Heart left ventricle (tissue), 16 donors: ENCODE measurements around the gene SLC35F1. TPM values are rescaled to one million over a fixed set of nuclear protein-coding genes. Genes with fewer than 3 reads are reported as not detected.

Experiments used
- ATAC-seq, 4 donors: fragments of 200-7000 bp; cut with Tn5 transposase; one replicate each; pipeline ENCODE4 v1.9.1; 2020 to 2022; ENCODE audit warnings: moderate library complexity in 4 of 4, mild to moderate bottlenecking in 3 of 4, moderate number of reproducible peaks in 1 of 4
- DNase-seq, 5 donors: peaks; one replicate each; pipeline ENCODE4 v3.0.0-alpha.2; 2020
- H3K27ac ChIP-seq, 12 donors: fragments of 200-600 bp; sonication (generic) in 4 of 12; one replicate each; pipeline versions ENCODE4 v1.5.0 to v1.8.0; 2016 to 2022; ENCODE audit warnings: mild to moderate bottlenecking in 2 of 12
- H3K27me3 ChIP-seq, 9 donors: fragments of 200-600 bp; sonication (generic) in 2 of 9; one replicate each; pipeline versions ENCODE4 v1.5.1 to v1.8.0; 2016 to 2022; ENCODE audit warnings: mild to moderate bottlenecking in 3 of 9
- H3K36me3 ChIP-seq, 9 donors: fragments of 200-600 bp; sonication (generic) in 2 of 9; one replicate each; pipeline versions ENCODE4 v1.5.0 to v1.8.0; 2018 to 2022; ENCODE audit warnings: mild to moderate bottlenecking in 2 of 9
- H3K4me1 ChIP-seq, 12 donors: fragments of 200-600 bp; sonication (generic) in 4 of 12; one replicate each; pipeline versions ENCODE4 v1.5.0 to v1.8.0; 2016 to 2022; ENCODE audit warnings: mild to moderate bottlenecking in 3 of 12
- H3K4me3 ChIP-seq, 12 donors: fragments of 200-600 bp; sonication (generic) in 4 of 12; one replicate each; pipeline versions ENCODE4 v1.5.0 to v1.8.0; 2017 to 2022; ENCODE audit warnings: mild to moderate bottlenecking in 9 of 12, moderate library complexity in 4 of 12
- H3K9me3 ChIP-seq, 12 donors: fragments of 200-600 bp; sonication (generic) in 4 of 12; one replicate each; pipeline versions ENCODE4 v1.5.0 to v1.8.0; 2016 to 2022; ENCODE audit warnings: mild to moderate bottlenecking in 1 of 12
- CTCF ChIP-seq, 12 donors: fragments of 200-600 bp; sonication (generic) in 4 of 12; IDR thresholded peaks; one replicate each; pipeline versions ENCODE4 v1.5.0 to v1.8.0; 2018 to 2022; ENCODE audit warnings: antibody characterized with exemption in 12 of 12, mild to moderate bottlenecking in 5 of 12
- POLR2A ChIP-seq, 2 donors: fragments of 450-650 bp; IDR thresholded peaks; one replicate each; pipeline ENCODE4 v1.6.1; 2017; ENCODE audit warnings: antibody characterized with exemption in 2 of 2, mild to moderate bottlenecking in 2 of 2, moderate library complexity in 2 of 2
- WGBS, 4 donors: extraction: QIAGEN DNeasy Blood & Tissue Kit in 2 of 4; methylation state at CpG; one replicate each; pipeline versions ENCODE4 v1.1.5 to v1.1.7; 2013 to 2018; 5-methylcytosine and 5-hydroxymethylcytosine counted together
- intact Hi-C, 10 donors: fragments of 100-400 bp; cut with DNase I; formaldehyde crosslinking; loops; one replicate each; pipeline versions ENCODE4 v1.11.1 to v1.14.2; 2022
- polyA plus RNA-seq, 2 donors: library from polyadenylated mRNA; stranded (reverse); fragments of 200-250 nt; gene quantifications; one replicate each; pipeline ENCODE4 v1.2.3, GENCODE V29; 2013
- total RNA-seq, 9 donors: library from RNA; depleted of rRNA in 2 of 9; stranded (reverse); fragments of >200 nt in 2 of 9; fragmentation: NEBNext Ultra II Directional in 3 of 9; extraction: Animal tissue kit (Norgen Biotek cat#: 25700) in 3 of 9; gene quantifications; one replicate each; pipeline versions ENCODE4 v1.1.0 to v1.2.4, GENCODE V29; 2016 to 2023
- donor health status: ischemic (EF 13 %, LVEDD 7.1; RV severe dilation, severe dysfunction).
- donor health status: healthy with polysubstance abuse.
- donor health status: DM: no; HTN: yes; CAD: no.
- donor health status: DM: no; HTN: no; CAD: no.
- donor health status: ischemic (EF 25% LVEDD 6.9; RV normal size, moderate dysfunction).
- donor health status: ischemic (EF 25% LVEDD 5.7; RV mildly dilated, moderate dysfunction).
- donor health status: healthy.
- donor health status: DM: yes; HTN: yes; CAD: no.
- donor health status: ischemic (EF 35%, LVEDD 5.7; RV mildly dilated, moderate dysfunction).
- donor health status: nonischemic (EF 11% LVEDD 7.7; RV severe dilation, severe dysfunction).
- donor health status: DM: yes; HTN: yes; CAD: no.
- donor health status: PGD.
- donor health status: ischemic (EF 29% LVEDD 5.4; RV normal size, mild dysfunction).
- donor health status: nonischemic (EF 23%, LVEDD 6.1; RV moderate dilation, normal function).

The SLC35F1 gene
- total and polyA plus RNA-seq, 11 donors: 1.1 to 11.6 (median 5.0) TPM

GRCh38 chr6:118135371-118135770 lies 228.3 kb downstream of the SLC35F1 start:
- H3K9me3 ChIP-seq: no peaks in the 10 kb centered on the region
- WGBS, 4 donors: 76 to 94% (median 88%) methylated on average over 2 of the region's 2 CpGs
- H3K27me3 ChIP-seq: no peaks in the 10 kb centered on the region
- no peak for ATAC-seq
- H3K4me3 ChIP-seq: no peak overlapping the region
- intact Hi-C loops: no loop called here
- peaks cover 0 to 11% (median 0%) of the 10 kb centered on the region in 12 donors for H3K4me1 ChIP-seq
- TF ChIP-seq CTCF (IDR thresholded peaks at IDR 0.05) (no peak), POLR2A (IDR thresholded peaks at IDR 0.05) (no peak)
- no peak for DNase-seq
- peak overlapping the region in 1 of 12 donors; percentile 13 for H3K27ac ChIP-seq
- no peaks in the 10 kb centered on the region for H3K36me3 ChIP-seq

GRCh38 chr6:118141211-118141610 lies 234.1 kb downstream of the SLC35F1 start:
- Histone ChIP-seq H3K27me3 (no peaks in the 10 kb centered on the region), H3K4me1 (peaks cover 0 to 3% (median 0%) of the 10 kb centered on the region in 12 donors), H3K27ac (no peak overlapping the region), H3K4me3 (no peak overlapping the region), H3K36me3 (no peaks in the 10 kb centered on the region), H3K9me3 (no peaks in the 10 kb centered on the region)
- WGBS, 4 donors: 92 to 100% (median 98%) methylated on average over 1 of the region's 1 CpG
- DNase-seq (no peak), ATAC-seq (no peak)
- intact Hi-C loops: no loop called here
- TF ChIP-seq POLR2A (IDR thresholded peaks at IDR 0.05): no peak
- TF ChIP-seq CTCF (IDR thresholded peaks at IDR 0.05): no peak

- intact Hi-C loops: no loop called here
- TF ChIP-seq CTCF (IDR thresholded peaks at IDR 0.05): no peak
- TF ChIP-seq POLR2A (IDR thresholded peaks at IDR 0.05): no peak
- Histone ChIP-seq H3K4me1 (peaks cover 0 to 5% (median 0%) of the 10 kb centered on the region in 12 donors), H3K36me3 (no peaks in the 10 kb centered on the region), H3K27me3 (no peaks in the 10 kb centered on the region), H3K4me3 (no peak overlapping the region), H3K9me3 (no peaks in the 10 kb centered on the region), H3K27ac (no peak overlapping the region)
- ATAC-seq (no peak), DNase-seq (no peak)
- WGBS, 4 donors: 82 to 95% (median 87%) methylated on average over 1 of the region's 1 CpG
Observed at GRCh38 chr6:118146584-118146983, 239.5 kb downstream of the SLC35F1 start.

GRCh38 chr6:118147511-118147910 lies 240.4 kb downstream of the SLC35F1 start:
- Histone ChIP-seq H3K9me3 (no peaks in the 10 kb centered on the region), H3K27me3 (no peaks in the 10 kb centered on the region), H3K4me3 (no peak overlapping the region), H3K36me3 (no peaks in the 10 kb centered on the region), H3K4me1 (peaks cover 0 to 5% (median 0%) of the 10 kb centered on the region in 12 donors), H3K27ac (no peak overlapping the region)
- intact Hi-C loops: no loop called here
- 87 to 95% (median 93%) methylated on average over 5 of the region's 5 CpGs for WGBS, 4 donors
- TF ChIP-seq POLR2A (IDR thresholded peaks at IDR 0.05) (no peak), CTCF (IDR thresholded peaks at IDR 0.05) (no peak)
- no peak for ATAC-seq
- no peak for DNase-seq
